Subcutaneous abdominal adipose tissue (tissue), 5 donors: ENCODE measurements around the gene SMYD1.

Experiments used
- H3K27ac ChIP-seq: one replicate; pipeline ENCODE4 v1.7.0; 2013; ENCODE audit warnings: low read depth, mild to moderate bottlenecking, inconsistent platforms, low read length, moderate library complexity
- H3K27me3 ChIP-seq, 5 donors: one replicate each; pipeline ENCODE4 v1.7.0; 2013; ENCODE audit warnings: low read length in 5 of 5, inconsistent platforms in 1 of 5; ENCODE audit not compliant: control insufficient read depth in 5 of 5, insufficient read depth in 4 of 5
- H3K36me3 ChIP-seq, 5 donors: one replicate each; pipeline ENCODE4 v1.7.0; 2013; ENCODE audit warnings: low read length in 5 of 5; ENCODE audit not compliant: control insufficient read depth in 5 of 5, insufficient read depth in 5 of 5
- H3K4me1 ChIP-seq, 5 donors: one replicate each; pipeline ENCODE4 v1.7.0; 2013; ENCODE audit warnings: low read length in 5 of 5, mild to moderate bottlenecking in 3 of 5, moderate library complexity in 1 of 5; ENCODE audit not compliant: control insufficient read depth in 5 of 5, insufficient read depth in 5 of 5
- H3K4me3 ChIP-seq, 5 donors: one replicate each; pipeline ENCODE4 v1.7.0; 2013; ENCODE audit warnings: low read length in 5 of 5, low read depth in 1 of 5
- H3K9ac ChIP-seq, 5 donors: one replicate each; pipeline ENCODE4 v1.7.0; 2013; ENCODE audit warnings: low read length in 5 of 5, mild to moderate bottlenecking in 4 of 5, moderate library complexity in 3 of 5
- H3K9me3 ChIP-seq, 5 donors: one replicate each; pipeline ENCODE4 v1.7.0; 2013; ENCODE audit warnings: low read length in 5 of 5; ENCODE audit not compliant: control insufficient read depth in 5 of 5
- donor health status: healthy.
- donor health status: healthy.
- donor health status: healthy.
- donor health status: healthy.
- donor health status: healthy.

Gene SMYD1

GRCh38 chr2:88147145-88147544, 79.5 kb downstream of the SMYD1 start:
- H3K4me1 ChIP-seq = no peaks in the 10 kb centered on the region
- no peaks in the 10 kb centered on the region for H3K27me3 ChIP-seq
- H3K27ac ChIP-seq = no peak overlapping the region
- no peaks in the 10 kb centered on the region for H3K36me3 ChIP-seq
- no peak overlapping the region for H3K4me3 ChIP-seq
- peaks cover 3 to 20% (median 15%) of the 10 kb centered on the region in 5 donors for H3K9me3 ChIP-seq
- no peak overlapping the region for H3K9ac ChIP-seq

GRCh38 chr2:88148929-88149438, 81.4 kb downstream of the SMYD1 start:
- Histone ChIP-seq H3K4me1 (no peaks in the 10 kb centered on the region), H3K36me3 (no peaks in the 10 kb centered on the region), H3K27me3 (no peaks in the 10 kb centered on the region), H3K4me3 (no peak overlapping the region), H3K27ac (no peak overlapping the region), H3K9me3 (peaks cover 11 to 20% (median 18%) of the 10 kb centered on the region in 5 donors), H3K9ac (no peak overlapping the region)

- peaks cover 0 to 2% (median 0%) of the 10 kb centered on the region in 5 donors for H3K4me1 ChIP-seq
- H3K9ac ChIP-seq = no peak overlapping the region
- H3K4me3 ChIP-seq = no peak overlapping the region
- H3K9me3 ChIP-seq = no peaks in the 10 kb centered on the region
- no peak overlapping the region for H3K27ac ChIP-seq
- no peaks in the 10 kb centered on the region for H3K36me3 ChIP-seq
- H3K27me3 ChIP-seq = no peaks in the 10 kb centered on the region
These were observed 91.9 kb downstream of the SMYD1 start for GRCh38 chr2:88159481-88159880.

- Histone ChIP-seq H3K4me3 (no peak overlapping the region), H3K9me3 (no peaks in the 10 kb centered on the region), H3K4me1 (peaks cover 0 to 2% (median 0%) of the 10 kb centered on the region in 5 donors), H3K36me3 (no peaks in the 10 kb centered on the region), H3K27ac (no peak overlapping the region), H3K27me3 (no peaks in the 10 kb centered on the region), H3K9ac (no peak overlapping the region)
These were observed 92.4 kb downstream of the SMYD1 start for GRCh38 chr2:88159955-88160415.

GRCh38 chr2:88160517-88160916, 92.9 kb downstream of the SMYD1 start:
- Histone ChIP-seq H3K27ac (no peak overlapping the region), H3K9ac (no peak overlapping the region), H3K4me3 (no peak overlapping the region), H3K27me3 (no peaks in the 10 kb centered on the region), H3K9me3 (no peaks in the 10 kb centered on the region), H3K4me1 (peaks cover 0 to 2% (median 0%) of the 10 kb centered on the region in 5 donors), H3K36me3 (no peaks in the 10 kb centered on the region)

GRCh38 chr2:88161446-88162244, 94.0 kb downstream of the SMYD1 start:
- Histone ChIP-seq H3K27me3 (no peaks in the 10 kb centered on the region), H3K36me3 (no peaks in the 10 kb centered on the region), H3K9ac (no peak overlapping the region), H3K9me3 (no peaks in the 10 kb centered on the region), H3K4me1 (peaks cover 0 to 2% (median 0%) of the 10 kb centered on the region in 5 donors), H3K4me3 (no peak overlapping the region), H3K27ac (no peak overlapping the region)
